Loucy (cell line): Measurements from ENCODE around the gene SPOCK1.

Experiments
- EZH2phosphoT487 ChIP-seq: fragments of 200-600 bp; IDR thresholded peaks from 2 replicates; pipeline ENCODE4 v1.6.1; 2018; ENCODE audit warnings: antibody characterized with exemption, mild to moderate bottlenecking, moderate library complexity, borderline replicate concordance
- TF ChIP-seq, protein P1 (sequence below): fragments of 200-600 bp; sonication (generic); conservative IDR thresholded peaks from 2 replicates; pipeline ENCODE4 v1.5.1; 2014; ENCODE audit warnings: mild to moderate bottlenecking, antibody characterized with exemption, low read length

DNA sequence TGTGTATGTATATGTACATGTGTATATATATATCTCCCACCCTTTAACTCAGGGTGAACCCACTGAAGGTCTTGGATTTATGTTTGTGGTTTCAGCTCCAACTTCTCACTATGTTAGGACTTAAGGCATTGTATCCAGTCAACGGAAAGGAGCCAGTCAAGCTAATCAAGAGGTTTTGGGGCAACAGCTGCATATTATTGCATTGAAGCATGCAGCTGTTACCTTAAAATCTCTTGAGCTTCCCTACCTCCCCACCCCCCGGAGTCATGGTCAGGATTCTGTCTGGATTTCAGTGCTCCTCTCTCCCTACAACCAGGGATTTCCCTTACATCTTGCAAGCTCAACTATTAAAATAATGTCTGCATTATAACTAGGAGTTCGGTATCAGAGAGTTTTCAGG, 399.5 kb downstream of the SPOCK1 start:
- TF ChIP-seq, protein P1, sequence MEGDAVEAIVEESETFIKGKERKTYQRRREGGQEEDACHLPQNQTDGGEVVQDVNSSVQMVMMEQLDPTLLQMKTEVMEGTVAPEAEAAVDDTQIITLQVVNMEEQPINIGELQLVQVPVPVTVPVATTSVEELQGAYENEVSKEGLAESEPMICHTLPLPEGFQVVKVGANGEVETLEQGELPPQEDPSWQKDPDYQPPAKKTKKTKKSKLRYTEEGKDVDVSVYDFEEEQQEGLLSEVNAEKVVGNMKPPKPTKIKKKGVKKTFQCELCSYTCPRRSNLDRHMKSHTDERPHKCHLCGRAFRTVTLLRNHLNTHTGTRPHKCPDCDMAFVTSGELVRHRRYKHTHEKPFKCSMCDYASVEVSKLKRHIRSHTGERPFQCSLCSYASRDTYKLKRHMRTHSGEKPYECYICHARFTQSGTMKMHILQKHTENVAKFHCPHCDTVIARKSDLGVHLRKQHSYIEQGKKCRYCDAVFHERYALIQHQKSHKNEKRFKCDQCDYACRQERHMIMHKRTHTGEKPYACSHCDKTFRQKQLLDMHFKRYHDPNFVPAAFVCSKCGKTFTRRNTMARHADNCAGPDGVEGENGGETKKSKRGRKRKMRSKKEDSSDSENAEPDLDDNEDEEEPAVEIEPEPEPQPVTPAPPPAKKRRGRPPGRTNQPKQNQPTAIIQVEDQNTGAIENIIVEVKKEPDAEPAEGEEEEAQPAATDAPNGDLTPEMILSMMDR, result no peak
- no peak for TF ChIP-seq EZH2phosphoT487
